Fibroblast of lung (primary cell): ENCODE data around the gene ARIH2. TPM values are rescaled to one million over a fixed set of nuclear protein-coding genes. Genes with fewer than 3 reads are reported as not detected.

Experiments
- DNase-seq, 2 donors: peaks; one replicate each; pipeline versions ENCODE4 v3.0.0 to v3.0.0-alpha.2; 2010; ENCODE audit warnings: low read depth in 2 of 2
- H2AFZ ChIP-seq: 2 replicates; pipeline ENCODE4 v1.5.1; 2012; ENCODE audit warnings: low read length, control low read depth, inconsistent platforms
- H3K27ac ChIP-seq: 2 replicates; pipeline ENCODE4 v1.5.1; 2011; ENCODE audit warnings: low read length, control low read depth; ENCODE audit not compliant: insufficient read depth
- H3K27me3 ChIP-seq: 2 replicates; pipeline ENCODE4 v1.5.1; 2011; ENCODE audit warnings: mild to moderate bottlenecking, low read length; ENCODE audit not compliant: control insufficient read depth, insufficient read depth
- H3K36me3 ChIP-seq: 2 replicates; pipeline ENCODE4 v1.5.1; 2011; ENCODE audit warnings: low read length; ENCODE audit not compliant: control insufficient read depth, insufficient read depth
- H3K4me1 ChIP-seq: 2 replicates; pipeline ENCODE4 v1.5.1; 2011; ENCODE audit warnings: low read length; ENCODE audit not compliant: control insufficient read depth, insufficient read depth; ENCODE audit errors: extremely low read depth
- H3K4me2 ChIP-seq: 2 replicates; pipeline ENCODE4 v1.5.1; 2011; ENCODE audit warnings: low read length, control low read depth; ENCODE audit not compliant: insufficient read depth; ENCODE audit errors: extremely low read depth
- H3K4me3 ChIP-seq, 4 experiments: fragments of 200-600 bp in 1 of 4; sonication (generic) in 1 of 4; replicated peaks in 1 of 4; 2 replicates each; pipeline ENCODE4 v1.5.1; 2011 to 2016; ENCODE audit warnings: low read length in 4 of 4, low read depth in 3 of 4, mild to moderate bottlenecking in 3 of 4, control low read depth in 2 of 4, inconsistent platforms in 1 of 4, mixed read lengths in 1 of 4; ENCODE audit not compliant: insufficient read depth in 1 of 4; ENCODE audit errors: control extremely low read depth in 1 of 4
- H3K79me2 ChIP-seq: 2 replicates; pipeline ENCODE4 v1.5.1; 2012; ENCODE audit warnings: mild to moderate bottlenecking, low read length, inconsistent platforms; ENCODE audit not compliant: control insufficient read depth, insufficient read depth
- H3K9ac ChIP-seq: 2 replicates; pipeline ENCODE4 v1.5.1; 2011; ENCODE audit warnings: mild to moderate bottlenecking, low read length, control low read depth; ENCODE audit not compliant: insufficient read depth
- H3K9me3 ChIP-seq: 2 replicates; pipeline ENCODE4 v1.5.1; 2012; ENCODE audit warnings: low read depth, low read length; ENCODE audit not compliant: control insufficient read depth, insufficient read depth
- H4K20me1 ChIP-seq: 2 replicates; pipeline ENCODE4 v1.5.1; 2011; ENCODE audit warnings: low read length; ENCODE audit not compliant: control insufficient read depth, insufficient read depth; ENCODE audit errors: extremely low read depth
- EZH2 ChIP-seq: IDR thresholded peaks from 2 replicates; pipeline ENCODE4 v1.5.1; 2012; ENCODE audit warnings: low read length, control low read depth, mild to moderate bottlenecking; ENCODE audit errors: missing control alignments
- polyA plus RNA-seq, 2 donors: library from polyadenylated mRNA; depleted of rRNA in 1 of 2; stranded (reverse) in 1 of 2; unstranded in 1 of 2; fragments of >200 nt; gene quantifications; 2 replicates each; pipeline ENCODE4 v1.2.1, GENCODE V29; 2011 to 2012; ENCODE audit warnings: missing spikeins in 1 of 2
- total RNA-seq: library from RNA; depleted of rRNA; stranded (reverse); fragments of >200 nt; gene quantifications from 2 replicates; pipeline ENCODE4 v1.2.1, GENCODE V29; 2014
- TF ChIP-seq, protein P1 (sequence below), 2 donors: IDR thresholded peaks in 1 of 2; conservative IDR thresholded peaks in 1 of 2; 1 replicate in 1 of 2; 2 replicates in 1 of 2; pipeline ENCODE4 v1.5.1; 2011 to 2012; ENCODE audit warnings: low read length in 2 of 2, control low read depth in 1 of 2, inconsistent platforms in 1 of 2, low read depth in 1 of 2, mild to moderate bottlenecking in 1 of 2

The ARIH2 gene
- total and polyA plus RNA-seq, 2 donors (not counting 1 experiment from before 2014, with no cell fraction given), result 71.4 to 91.7 TPM

DNA sequence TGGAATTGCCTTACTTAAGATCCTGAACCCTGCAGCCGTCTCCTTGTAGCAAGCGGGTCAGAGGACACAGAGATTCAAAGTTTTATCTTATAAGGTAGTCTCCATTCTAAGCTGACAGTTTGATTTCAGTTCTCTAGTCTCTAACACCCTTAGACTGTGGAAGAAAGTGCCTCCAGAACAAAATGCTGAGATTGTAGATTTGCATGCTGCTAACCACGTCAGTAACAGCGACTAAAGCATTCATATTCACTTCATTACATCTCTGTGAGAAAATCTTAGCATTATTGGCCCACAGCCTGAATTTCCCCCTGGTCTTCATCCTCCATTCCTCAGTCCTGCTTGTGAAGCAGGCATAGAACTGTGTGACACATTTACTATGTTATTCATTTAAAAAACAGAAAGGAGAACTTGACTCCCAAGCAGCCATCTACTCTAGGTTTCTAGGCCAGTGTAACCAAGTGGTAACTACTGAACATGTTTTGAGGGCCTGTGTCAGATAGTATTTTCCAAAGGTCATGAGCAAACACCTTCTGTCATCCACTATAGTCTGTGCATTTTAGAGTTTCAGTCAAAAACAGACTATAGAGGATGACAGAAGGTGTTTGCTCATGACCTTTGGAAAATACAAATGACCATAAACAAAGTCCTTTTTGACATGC lies 27.4 kb downstream of the ARIH2 start:
- Histone ChIP-seq H3K27me3 (no peaks in the 10 kb centered on the region), H3K79me2 (peaks cover 2% of the 10 kb centered on the region), H3K27ac (no peak overlapping the region), H3K9me3 (no peaks in the 10 kb centered on the region), H3K4me2 (no peak overlapping the region), H3K36me3 (no peaks in the 10 kb centered on the region), H3K9ac (no peak overlapping the region), H4K20me1 (no peaks in the 10 kb centered on the region), H3K4me3 (no peak overlapping the region), H2AFZ (no peak overlapping the region), H3K4me1 (peaks cover 3% of the 10 kb centered on the region)
- TF ChIP-seq, protein P1, sequence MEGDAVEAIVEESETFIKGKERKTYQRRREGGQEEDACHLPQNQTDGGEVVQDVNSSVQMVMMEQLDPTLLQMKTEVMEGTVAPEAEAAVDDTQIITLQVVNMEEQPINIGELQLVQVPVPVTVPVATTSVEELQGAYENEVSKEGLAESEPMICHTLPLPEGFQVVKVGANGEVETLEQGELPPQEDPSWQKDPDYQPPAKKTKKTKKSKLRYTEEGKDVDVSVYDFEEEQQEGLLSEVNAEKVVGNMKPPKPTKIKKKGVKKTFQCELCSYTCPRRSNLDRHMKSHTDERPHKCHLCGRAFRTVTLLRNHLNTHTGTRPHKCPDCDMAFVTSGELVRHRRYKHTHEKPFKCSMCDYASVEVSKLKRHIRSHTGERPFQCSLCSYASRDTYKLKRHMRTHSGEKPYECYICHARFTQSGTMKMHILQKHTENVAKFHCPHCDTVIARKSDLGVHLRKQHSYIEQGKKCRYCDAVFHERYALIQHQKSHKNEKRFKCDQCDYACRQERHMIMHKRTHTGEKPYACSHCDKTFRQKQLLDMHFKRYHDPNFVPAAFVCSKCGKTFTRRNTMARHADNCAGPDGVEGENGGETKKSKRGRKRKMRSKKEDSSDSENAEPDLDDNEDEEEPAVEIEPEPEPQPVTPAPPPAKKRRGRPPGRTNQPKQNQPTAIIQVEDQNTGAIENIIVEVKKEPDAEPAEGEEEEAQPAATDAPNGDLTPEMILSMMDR (conservative IDR thresholded peaks at IDR 0.05 in 1 of 2, IDR thresholded peaks at IDR 0.05 in 1 of 2; ENCODE audit: low read depth in 1 of 2, low read length in 2 of 2), result no peak
- TF ChIP-seq EZH2, result no peak
- no peak for DNase-seq

DNA sequence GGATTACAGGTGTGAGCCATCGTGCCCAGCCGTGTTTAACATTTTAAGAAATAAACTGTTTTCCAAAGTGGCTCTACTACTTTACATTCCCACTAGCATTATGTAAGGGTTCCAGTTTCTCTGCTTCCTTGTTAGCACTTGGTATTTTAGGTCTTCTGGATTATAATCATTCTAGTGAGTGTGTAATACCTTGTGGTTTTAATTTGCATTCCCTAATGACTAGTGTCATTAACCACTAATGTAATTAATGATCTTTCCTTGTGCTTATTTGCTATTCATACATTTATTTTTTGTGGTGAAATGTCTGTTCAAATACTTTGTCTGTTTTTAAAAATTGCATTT lies 30.7 kb downstream of the ARIH2 start:
- no peaks in the 10 kb centered on the region for H3K9me3 ChIP-seq

DNA sequence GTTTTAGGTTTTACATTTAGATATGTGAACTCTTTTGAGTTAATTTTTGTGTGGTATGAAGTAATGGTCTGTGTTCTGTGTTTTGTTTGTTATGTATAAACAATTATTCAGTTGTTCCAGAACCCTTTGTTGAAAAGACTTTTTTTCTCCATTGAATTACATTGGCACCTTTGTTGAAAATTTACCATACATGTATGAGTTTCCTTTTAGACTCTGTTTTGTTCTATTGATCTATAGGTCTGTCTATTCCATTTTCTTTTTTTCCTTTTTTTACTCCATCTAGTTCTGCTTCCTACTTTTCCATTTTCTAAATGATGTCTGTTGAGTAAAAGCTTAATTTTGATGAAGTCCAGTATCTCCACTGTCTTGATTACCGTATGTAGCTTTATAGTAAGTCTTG lies 31.4 kb downstream of the ARIH2 start:
- DNase-seq, result no peak
- Histone ChIP-seq H3K4me3 (no peak overlapping the region), H4K20me1 (no peaks in the 10 kb centered on the region), H3K27me3 (no peaks in the 10 kb centered on the region), H3K4me2 (no peak overlapping the region), H3K27ac (no peak overlapping the region), H3K9me3 (no peaks in the 10 kb centered on the region), H3K36me3 (no peaks in the 10 kb centered on the region), H3K79me2 (peaks cover 8% of the 10 kb centered on the region), H3K9ac (no peak overlapping the region), H3K4me1 (peaks cover 3% of the 10 kb centered on the region), H2AFZ (no peak overlapping the region)
- TF ChIP-seq, protein P1 (conservative IDR thresholded peaks at IDR 0.05 in 1 of 2, IDR thresholded peaks at IDR 0.05 in 1 of 2; ENCODE audit: low read depth in 1 of 2, low read length in 2 of 2), result no peak
- no peak for TF ChIP-seq EZH2

More for the DNA sequence above, 30.7 kb downstream of the ARIH2 start:
- H3K9ac ChIP-seq, result no peak overlapping the region
- DNase-seq, result peak in 1 of 2 donors; percentile 70
- H2AFZ ChIP-seq, result no peak overlapping the region
- no peak overlapping the region for H3K4me2 ChIP-seq
- no peaks in the 10 kb centered on the region for H3K27me3 ChIP-seq
- H4K20me1 ChIP-seq, result no peaks in the 10 kb centered on the region
- no peaks in the 10 kb centered on the region for H3K36me3 ChIP-seq
- H3K79me2 ChIP-seq, result peaks cover 8% of the 10 kb centered on the region
- H3K27ac ChIP-seq, result no peak overlapping the region
- no peak for TF ChIP-seq EZH2
- TF ChIP-seq, protein P1 (conservative IDR thresholded peaks at IDR 0.05 in 1 of 2, IDR thresholded peaks at IDR 0.05 in 1 of 2; ENCODE audit: low read depth in 1 of 2, low read length in 2 of 2), result no peak
- no peak overlapping the region for H3K4me3 ChIP-seq
- H3K4me1 ChIP-seq, result peaks cover 3% of the 10 kb centered on the region
